Testis (tissue), 2 donors: ENCODE data around the gene SPATA24.

ENCODE experiments used
- CTCF ChIP-seq, 3 experiments: fragments of 450-650 bp in 2 of 3; fragments of 200-600 bp in 1 of 3; sonication (generic) in 1 of 3; IDR thresholded peaks; one replicate each; pipeline ENCODE4 v1.5.1; 2016 to 2019; ENCODE audit warnings: antibody characterized with exemption in 3 of 3, mild to moderate bottlenecking in 2 of 3, moderate library complexity in 1 of 3
- POLR2A ChIP-seq: fragments of 450-650 bp; IDR thresholded peaks from one replicate; pipeline ENCODE4 v1.6.1; 2017; ENCODE audit warnings: antibody characterized with exemption, mild to moderate bottlenecking, moderate library complexity

GRCh38 chr5:139396691-139397090, 7.2 kb downstream of the SPATA24 start:
- no peak for TF ChIP-seq CTCF (IDR thresholded peaks at IDR 0.05)
- TF ChIP-seq POLR2A, result no peak
